H1 (cell line): ENCODE results near the gene PRSS8. TPM values are rescaled to one million over a fixed set of nuclear protein-coding genes. Genes with fewer than 3 reads are reported as not detected.

Source experiments
- CTCF ChIA-PET: fragments of 300-600 bp; sonication (Branson Sonifier 250); formaldehyde crosslinking; loops from one replicate; lab custom pipeline; 2021; ENCODE audit not compliant: partially characterized antibody; lab: Charles Lee
- POLR2A ChIA-PET: fragments of 300-600 bp; sonication (Branson Sonifier 250); formaldehyde crosslinking; loops from one replicate; lab custom pipeline; 2021; ENCODE audit warnings: inconsistent platforms; ENCODE audit not compliant: partially characterized antibody; lab: Charles Lee
- DNase-seq, 2 experiments: peaks; one replicate each; pipeline versions ENCODE4 v3.0.0 to v3.0.0-alpha.2; 2010 to 2022; ENCODE audit warnings: low spot score in 2 of 2, low read depth in 1 of 2, mixed read lengths in 1 of 2
- FAIRE-seq: peaks from 2 replicates; lab custom pipeline; 2011; peaks lifted over from hg19 to GRCh38; lab: Jason Lieb, UNC
- H2AFZ ChIP-seq: 2 replicates; pipeline ENCODE4 v1.8.1; 2012; ENCODE audit warnings: low read length, inconsistent platforms
- H2AK5ac ChIP-seq: 2 replicates; pipeline ENCODE4 v1.6.1; 2013; ENCODE audit warnings: low read depth, low read length
- H2BK120ac ChIP-seq: replicated peaks from 2 replicates; pipeline ENCODE3; 2013; ENCODE audit warnings: low read depth, low read length, inconsistent platforms
- H2BK12ac ChIP-seq: 2 replicates; pipeline ENCODE4 v1.6.1; 2013; ENCODE audit warnings: low read depth, low read length
- H2BK15ac ChIP-seq: 2 replicates; pipeline ENCODE4 v1.6.1; 2013; ENCODE audit warnings: low read length
- H2BK20ac ChIP-seq: 2 replicates; pipeline ENCODE4 v1.6.1; 2013; ENCODE audit warnings: low read length
- H2BK5ac ChIP-seq: 2 replicates; pipeline ENCODE4 v1.6.1; 2013; ENCODE audit warnings: low read depth, low read length
- H3K14ac ChIP-seq: 2 replicates; pipeline ENCODE4 v1.6.1; 2013; ENCODE audit warnings: inconsistent platforms; ENCODE audit not compliant: insufficient read length
- H3K18ac ChIP-seq: 2 replicates; pipeline ENCODE4 v1.6.1; 2013; ENCODE audit warnings: low read length; ENCODE audit errors: extremely low read depth
- H3K23ac ChIP-seq: 2 replicates; pipeline ENCODE4 v1.6.1; 2013; ENCODE audit warnings: inconsistent platforms; ENCODE audit not compliant: insufficient read length
- H3K23me2 ChIP-seq: 2 replicates; pipeline ENCODE4 v1.6.1; 2013; ENCODE audit warnings: low read depth, low read length
- H3K27ac ChIP-seq: 2 replicates; pipeline ENCODE4 v1.6.1; 2011; ENCODE audit warnings: low read depth, low read length, inconsistent platforms
- H3K27me3 ChIP-seq, 4 experiments: replicated peaks in 1 of 4; 1 replicate in 1 of 4; 2 replicates in 3 of 4; pipeline versions ENCODE4 v1.6.1 to v1.8.1; 2011 to 2013; ENCODE audit warnings: low read length in 3 of 4, mild to moderate bottlenecking in 3 of 4, inconsistent platforms in 2 of 4, mixed read lengths in 2 of 4, moderate library complexity in 1 of 4; ENCODE audit not compliant: control insufficient read depth in 3 of 4, insufficient read depth in 3 of 4; ENCODE audit errors: extremely low read depth in 1 of 4
- H3K36me3 ChIP-seq, 4 experiments: 2 replicates each; pipeline versions ENCODE4 v1.6.1 to v1.8.1; 2011 to 2013; ENCODE audit warnings: mild to moderate bottlenecking in 4 of 4, low read length in 3 of 4, moderate library complexity in 2 of 4, control low read depth in 1 of 4, inconsistent platforms in 1 of 4; ENCODE audit not compliant: insufficient read depth in 4 of 4, control insufficient read depth in 2 of 4
- H3K4ac ChIP-seq: replicated peaks from 2 replicates; pipeline ENCODE3; 2013; ENCODE audit warnings: low read length, low read depth, mixed read lengths, inconsistent platforms; ENCODE audit not compliant: insufficient read length
- H3K4me1 ChIP-seq, 4 experiments: replicated peaks in 1 of 4; 1 replicate in 1 of 4; 2 replicates in 3 of 4; pipeline versions ENCODE4 v1.6.1 to v1.8.1; 2011 to 2013; ENCODE audit warnings: low read length in 3 of 4, inconsistent platforms in 2 of 4, mixed read lengths in 1 of 4; ENCODE audit not compliant: insufficient read depth in 4 of 4, control insufficient read depth in 3 of 4
- H3K4me2 ChIP-seq, 2 experiments: 2 replicates each; pipeline versions ENCODE4 v1.6.1 to v1.8.1; 2011 to 2013; ENCODE audit warnings: low read depth in 2 of 2, low read length in 2 of 2, control low read depth in 1 of 2, inconsistent platforms in 1 of 2, mild to moderate bottlenecking in 1 of 2; ENCODE audit not compliant: insufficient read depth in 1 of 2
- H3K4me3 ChIP-seq, 4 experiments: fragments of 200-600, 300-600 bp in 1 of 4; sonication (generic), shearing (Covaris generic), sonication (Bioruptor Twin) in 1 of 4; 2 replicates each; pipeline versions ENCODE4 v1.5.1 to v1.8.1; 2011 to 2016; ENCODE audit warnings: low read length in 4 of 4, low read depth in 3 of 4, control low read depth in 2 of 4, inconsistent platforms in 2 of 4, mild to moderate bottlenecking in 2 of 4, mixed read lengths in 1 of 4, moderate library complexity in 1 of 4; ENCODE audit not compliant: insufficient read depth in 2 of 4; ENCODE audit errors: extremely low read depth in 1 of 4
- H3K56ac ChIP-seq: replicated peaks from 2 replicates; pipeline ENCODE3; 2013; ENCODE audit warnings: low read depth, mild to moderate bottlenecking, mixed read lengths, low read length, inconsistent platforms; ENCODE audit not compliant: insufficient read length
- H3K79me1 ChIP-seq: 2 replicates; pipeline ENCODE4 v1.6.1; 2013; ENCODE audit warnings: low read depth, low read length, control low read depth
- H3K79me2 ChIP-seq, 2 experiments: 2 replicates each; pipeline versions ENCODE4 v1.6.1 to v1.8.1; 2012 to 2013; ENCODE audit warnings: low read length in 2 of 2, mild to moderate bottlenecking in 2 of 2, inconsistent platforms in 1 of 2; ENCODE audit not compliant: insufficient read depth in 2 of 2, control insufficient read depth in 1 of 2
- H3K9ac ChIP-seq, 4 experiments: replicated peaks in 1 of 4; 1 replicate in 1 of 4; 2 replicates in 3 of 4; pipeline versions ENCODE4 v1.6.1 to v1.8.1; 2011 to 2013; ENCODE audit warnings: low read depth in 3 of 4, low read length in 3 of 4, control low read depth in 2 of 4, mild to moderate bottlenecking in 2 of 4, moderate library complexity in 2 of 4, inconsistent platforms in 1 of 4; ENCODE audit errors: extremely low read depth in 1 of 4
- H3K9me3 ChIP-seq, 2 experiments: 2 replicates each; pipeline versions ENCODE4 v1.6.1 to v1.8.1; 2012 to 2013; ENCODE audit warnings: mild to moderate bottlenecking in 2 of 2, moderate library complexity in 2 of 2, control low read depth in 1 of 2, inconsistent platforms in 1 of 2, low read depth in 1 of 2, low read length in 1 of 2, mixed read lengths in 1 of 2; ENCODE audit not compliant: insufficient read depth in 2 of 2
- H4K20me1 ChIP-seq, 2 experiments: replicated peaks in 1 of 2; 2 replicates each; pipeline versions ENCODE3 to v1.8.1; 2011 to 2013; ENCODE audit warnings: inconsistent platforms in 2 of 2, low read length in 2 of 2, mild to moderate bottlenecking in 1 of 2; ENCODE audit not compliant: insufficient read depth in 2 of 2, control insufficient read depth in 1 of 2
- H4K5ac ChIP-seq: 2 replicates; pipeline ENCODE4 v1.6.1; 2013; ENCODE audit warnings: low read length, low read depth, mixed read lengths, inconsistent platforms; ENCODE audit not compliant: insufficient read length
- H4K8ac ChIP-seq: 2 replicates; pipeline ENCODE4 v1.8.0; 2013; ENCODE audit warnings: mild to moderate bottlenecking, moderate library complexity, low read length, inconsistent platforms; ENCODE audit not compliant: insufficient read depth; ENCODE audit errors: extremely low read depth
- H4K91ac ChIP-seq: replicated peaks from 2 replicates; pipeline ENCODE3; 2013; ENCODE audit warnings: low read length, mixed read lengths, inconsistent platforms; ENCODE audit not compliant: insufficient read length
- ASH2L ChIP-seq: fragments of 200-600, 300-600 bp; sonication (generic); IDR thresholded peaks from one replicate; pipeline ENCODE4 v1.7.1; 2017; ENCODE audit warnings: low read length
- CBX8 ChIP-seq: fragments of 300-800, 300-1000 bp; sonication (generic); IDR thresholded peaks from 2 replicates; pipeline ENCODE4 v1.7.1; 2016; ENCODE audit warnings: low read depth, low read length, borderline replicate concordance
- CREB1 ChIP-seq: IDR thresholded peaks from 2 replicates; pipeline ENCODE4 v1.6.1; 2012; ENCODE audit warnings: inconsistent platforms
- HDAC6 ChIP-seq: IDR thresholded peaks from one replicate; pipeline ENCODE4 v1.7.1; 2012; ENCODE audit warnings: low read depth, mild to moderate bottlenecking, inconsistent platforms, low read length, moderate library complexity
- KDM1A ChIP-seq: fragments of 200-600, 300-600 bp; sonication (generic); IDR thresholded peaks from 2 replicates; pipeline ENCODE4 v1.7.1; 2016; ENCODE audit warnings: mild to moderate bottlenecking, low read length, borderline replicate concordance
- MAFK ChIP-seq: IDR thresholded peaks from 2 replicates; pipeline ENCODE4 v1.6.1; 2012; ENCODE audit warnings: low read depth, mild to moderate bottlenecking, improper control_type of control experiment, low read length
- POLR2A ChIP-seq, 2 experiments: IDR thresholded peaks; 1 replicate in 1 of 2; 2 replicates in 1 of 2; pipeline ENCODE4 v1.6.1; 2011; ENCODE audit warnings: low read depth in 2 of 2, low read length in 2 of 2, mild to moderate bottlenecking in 2 of 2; ENCODE audit errors: control extremely low read depth in 1 of 2
- RXRA ChIP-seq: IDR thresholded peaks from 2 replicates; pipeline ENCODE4 v1.6.1; 2011; ENCODE audit warnings: low read depth, mild to moderate bottlenecking, low read length, moderate library complexity; ENCODE audit not compliant: insufficient read depth
- SIX5 ChIP-seq: IDR thresholded peaks from 2 replicates; pipeline ENCODE4 v1.6.1; 2011; ENCODE audit warnings: mild to moderate bottlenecking, low read depth, low read length
- TAF1 ChIP-seq: IDR thresholded peaks from 2 replicates; pipeline ENCODE4 v1.6.1; 2011; ENCODE audit warnings: mild to moderate bottlenecking, low read depth, low read length
- TAF7 ChIP-seq: optimal IDR thresholded peaks from 2 replicates; pipeline ENCODE3; 2011; ENCODE audit warnings: low read depth, mild to moderate bottlenecking, inconsistent platforms, low read length, moderate library complexity, borderline replicate concordance
- YY1 ChIP-seq: IDR thresholded peaks from 2 replicates; pipeline ENCODE4 v1.6.1; 2011; ENCODE audit warnings: low read depth, mild to moderate bottlenecking, low read length
- WGBS, 2 experiments: shearing (Covaris generic) in 1 of 2; methylation state at CpG; one replicate each; pipeline versions ENCODE4 v1.1.6 to v1.1.7; 2013 to 2015; ENCODE audit warnings: low lambda C conversion rate in 2 of 2, mixed read lengths in 2 of 2, inconsistent platforms in 1 of 2, low coverage in 1 of 2, missing lambda C conversion rate in 1 of 2; ENCODE audit not compliant: insufficient replicate concordance in 2 of 2, insufficient coverage in 1 of 2, insufficient read length in 1 of 2; ENCODE audit errors: extremely low coverage in 1 of 2, missing lambda C conversion rate in 1 of 2; 5-methylcytosine and 5-hydroxymethylcytosine counted together
- polyA plus RNA-seq, 7 experiments: library from polyadenylated mRNA; depleted of rRNA in 3 of 7; stranded (reverse) in 5 of 7; unstranded in 2 of 7; fragments of >200 nt in 5 of 7; fragments of 200-250 nt in 2 of 7; gene quantifications; 1 replicate in 5 of 7; 2 replicates in 1 of 7; 4 replicates in 1 of 7; pipeline versions ENCODE4 v1.2.1 to v1.2.3, GENCODE V29; 2011 to 2013; ENCODE audit warnings: missing spikeins in 2 of 7, mixed read lengths in 2 of 7
- total RNA-seq: library from RNA; stranded (reverse); fragmentation: NEBNext Ultra II Directional; extraction: Animal tissue kit (Norgen Biotek cat#: 25700); gene quantifications from 2 replicates; pipeline ENCODE4 v1.2.1, GENCODE V29; 2021
- TF ChIP-seq, protein P1 (sequence below): IDR thresholded peaks from 2 replicates; pipeline ENCODE4 v1.6.1; 2011; ENCODE audit warnings: low read length, improper control_type of control experiment

Gene PRSS8
- total and polyA plus RNA-seq, 2 of the 8 experiments (the other 6 are each of a cell fraction or from before 2014, with no cell fraction given) = 87.7 to 273 TPM

DNA sequence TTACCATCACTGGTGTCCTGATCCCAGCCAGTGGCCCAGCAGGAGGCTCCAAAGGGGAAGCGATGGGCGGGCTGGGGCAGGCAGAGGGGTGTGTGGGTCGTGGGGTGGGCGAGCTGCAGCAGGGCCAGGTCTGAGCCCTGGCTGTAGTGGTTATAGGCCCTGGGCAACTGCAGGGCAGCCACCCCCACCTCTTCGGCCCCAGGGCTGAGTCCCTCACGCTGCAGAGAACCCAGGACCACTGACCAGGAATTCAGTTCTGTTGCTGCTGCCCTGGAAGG lies 49.0 kb downstream of the PRSS8 start:
- no peak overlapping the region for H3K56ac ChIP-seq
- no peak overlapping the region for H2AK5ac ChIP-seq
- no peaks in the 10 kb centered on the region for H3K9me3 ChIP-seq
- no peak overlapping the region for H3K18ac ChIP-seq
- no peaks in the 10 kb centered on the region for H3K4me1 ChIP-seq
- H4K91ac ChIP-seq = no peak overlapping the region
- FAIRE-seq (no peak), DNase-seq (no peak)
- no peak overlapping the region for H3K4me2 ChIP-seq
- no peak overlapping the region for H3K23ac ChIP-seq
- H3K79me1 ChIP-seq = peaks cover 7% of the 10 kb centered on the region
- CTCF ChIA-PET = interaction anchor here (0.9 to 1.4 kb wide), 2 partner anchors 11 to 133 kb away, joined by 3 to 6 read pairs; no protein-coding TSS in a partner anchor
- no peak overlapping the region for H3K27ac ChIP-seq
- no peak overlapping the region for H2AFZ ChIP-seq
- no peak overlapping the region for H2BK12ac ChIP-seq
- H2BK5ac ChIP-seq = no peak overlapping the region
- H4K20me1 ChIP-seq = peaks cover 13 to 21% of the 10 kb centered on the region in 2 experiments
- no peaks in the 10 kb centered on the region; a peak in 1 of 4 replicates for H3K79me2 ChIP-seq
- no peak overlapping the region for H2BK20ac ChIP-seq
- 86% methylated on average over 5 of the region's 6 CpGs; no CpG with 5 or more reads in 1 of the 2 experiments for WGBS, 2 experiments
- no peak overlapping the region for H4K5ac ChIP-seq
- no peak overlapping the region for H2BK15ac ChIP-seq
- H3K4me3 ChIP-seq = no peak overlapping the region
- POLR2A ChIA-PET = interaction anchor here (1.9 to 4.7 kb wide), 2 partner anchors 9 to 13 kb away, joined by 6 to 34 read pairs; partner anchors contain the start of genes ZNF646 and ZNF668
- no peak overlapping the region for H2BK120ac ChIP-seq
- peaks cover 0 to 18% (median 7%) of the 10 kb centered on the region in 4 experiments; a peak in 5 of 8 replicates for H3K36me3 ChIP-seq
- H3K23me2 ChIP-seq = no peaks in the 10 kb centered on the region
- no peak overlapping the region for H3K9ac ChIP-seq
- H3K14ac ChIP-seq = no peak overlapping the region
- no peaks in the 10 kb centered on the region for H3K27me3 ChIP-seq
- H4K8ac ChIP-seq = no peak overlapping the region
- H3K4ac ChIP-seq = no peak overlapping the region
- TF ChIP-seq YY1 (no peak), KDM1A (no peak), SIX5 (no peak), MAFK (no peak), TAF7 (no peak), POLR2A (IDR thresholded peaks at IDR 0.05; ENCODE audit: control extremely low read depth in 1 of 2, low read depth in 2 of 2, low read length in 2 of 2) (no peak), TAF1 (no peak), CBX8 (no peak), RXRA (no peak), ASH2L (no peak), CREB1 (no peak), HDAC6 (no peak)
- TF ChIP-seq, protein P1, sequence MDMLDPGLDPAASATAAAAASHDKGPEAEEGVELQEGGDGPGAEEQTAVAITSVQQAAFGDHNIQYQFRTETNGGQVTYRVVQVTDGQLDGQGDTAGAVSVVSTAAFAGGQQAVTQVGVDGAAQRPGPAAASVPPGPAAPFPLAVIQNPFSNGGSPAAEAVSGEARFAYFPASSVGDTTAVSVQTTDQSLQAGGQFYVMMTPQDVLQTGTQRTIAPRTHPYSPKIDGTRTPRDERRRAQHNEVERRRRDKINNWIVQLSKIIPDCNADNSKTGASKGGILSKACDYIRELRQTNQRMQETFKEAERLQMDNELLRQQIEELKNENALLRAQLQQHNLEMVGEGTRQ = no peak
